ENCODE results near the gene SLC8B1. TPM values are rescaled to one million over a fixed set of nuclear protein-coding genes. Genes with fewer than 3 reads are reported as not detected.

SLC8B1 gene
- total and polyA plus RNA-seq, 8 donors: 13.0 to 39.1 (median 19.7) TPM

- FAIRE-seq: no peak
- WGBS, 2 donors: 75 to 81% methylated on average over 7 of the region's 7 CpGs
These were observed 30.9 kb upstream of the SLC8B1 start for GRCh38 chr12:113365639-113366395.

GRCh38 chr12:113364698-113365097 lies 29.8 kb upstream of the SLC8B1 start:
- ATAC-seq (no peak), DNase-seq (no peak), FAIRE-seq (no peak)
- no peak overlapping the region for H3K27ac ChIP-seq
- no peak overlapping the region for H3K4me3 ChIP-seq
- 85 to 89% methylated on average over 5 of the region's 5 CpGs for WGBS, 2 donors
- H3K9me3 ChIP-seq: no peaks in the 10 kb centered on the region
- H3K36me3 ChIP-seq: no peaks in the 10 kb centered on the region
- H3K27me3 ChIP-seq: no peaks in the 10 kb centered on the region
- TF ChIP-seq CTCF (IDR thresholded peaks at IDR 0.05): no peak
- peaks cover 0 to 4% (median 0%) of the 10 kb centered on the region in 3 donors for H3K4me1 ChIP-seq
- intact Hi-C loops (cut with DNase I): no loop called here

More at GRCh38 chr12:113365639-113366395, 30.9 kb upstream of the SLC8B1 start:
- intact Hi-C loops (cut with DNase I): no loop called here
- Histone ChIP-seq H3K27me3 (no peaks in the 10 kb centered on the region), H3K9me3 (no peaks in the 10 kb centered on the region), H3K27ac (no peak overlapping the region), H3K36me3 (no peaks in the 10 kb centered on the region), H3K4me3 (no peak overlapping the region), H3K4me1 (no peaks in the 10 kb centered on the region)
- DNase-seq (no peak), ATAC-seq (no peak)
- no peak for TF ChIP-seq CTCF (IDR thresholded peaks at IDR 0.05)

DNA sequence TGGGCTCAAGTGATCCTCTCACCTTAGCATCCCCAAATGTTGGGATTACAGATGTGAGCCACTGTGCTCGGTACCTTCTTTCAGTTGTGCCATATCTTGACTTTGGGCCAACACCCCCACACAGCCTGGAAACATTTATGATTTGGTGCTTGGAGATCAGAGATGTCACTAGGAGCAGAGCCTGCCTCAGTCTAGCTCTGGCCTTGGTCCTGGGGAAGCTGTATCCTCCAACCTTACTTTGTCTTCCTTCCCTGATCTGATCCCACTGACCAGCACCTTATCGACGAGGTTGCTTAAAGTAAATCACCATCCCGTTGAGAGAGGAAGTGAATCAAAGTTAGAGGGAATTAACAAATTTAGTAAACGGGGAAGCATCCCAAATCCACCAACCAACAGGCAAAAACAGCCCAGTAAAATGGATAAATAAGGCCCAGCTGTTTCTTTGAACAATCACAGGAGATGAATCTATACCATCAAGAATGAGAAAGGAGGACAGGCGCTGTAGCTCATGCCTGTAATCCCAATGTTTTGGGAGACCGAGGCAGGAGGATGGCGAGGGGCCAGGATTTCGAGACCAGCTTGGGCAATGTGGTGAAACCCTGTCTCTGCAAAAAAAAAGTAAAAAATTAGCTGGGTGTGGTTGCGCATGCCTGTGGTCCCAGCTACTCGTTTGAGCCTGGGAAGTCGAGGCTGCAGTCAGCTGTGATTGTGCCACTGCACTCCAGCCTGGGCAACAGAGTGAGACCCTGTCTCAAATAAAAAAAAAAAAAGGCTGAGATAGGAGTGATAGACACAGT lies 26.9 kb upstream of the SLC8B1 start:
- ATAC-seq (no peak), FAIRE-seq (no peak), DNase-seq (no peak)
- TF ChIP-seq CTCF (IDR thresholded peaks at IDR 0.05): no peak
- Histone ChIP-seq H3K27ac (no peak overlapping the region), H3K4me1 (peaks cover 3 to 17% (median 10%) of the 10 kb centered on the region in 3 donors), H3K4me3 (no peak overlapping the region), H3K9me3 (no peaks in the 10 kb centered on the region), H3K27me3 (no peaks in the 10 kb centered on the region), H3K36me3 (no peaks in the 10 kb centered on the region)
- WGBS, 2 donors: 81 to 85% methylated on average over 12 of the region's 12 CpGs
- intact Hi-C loops (cut with DNase I): no loop called here

DNA sequence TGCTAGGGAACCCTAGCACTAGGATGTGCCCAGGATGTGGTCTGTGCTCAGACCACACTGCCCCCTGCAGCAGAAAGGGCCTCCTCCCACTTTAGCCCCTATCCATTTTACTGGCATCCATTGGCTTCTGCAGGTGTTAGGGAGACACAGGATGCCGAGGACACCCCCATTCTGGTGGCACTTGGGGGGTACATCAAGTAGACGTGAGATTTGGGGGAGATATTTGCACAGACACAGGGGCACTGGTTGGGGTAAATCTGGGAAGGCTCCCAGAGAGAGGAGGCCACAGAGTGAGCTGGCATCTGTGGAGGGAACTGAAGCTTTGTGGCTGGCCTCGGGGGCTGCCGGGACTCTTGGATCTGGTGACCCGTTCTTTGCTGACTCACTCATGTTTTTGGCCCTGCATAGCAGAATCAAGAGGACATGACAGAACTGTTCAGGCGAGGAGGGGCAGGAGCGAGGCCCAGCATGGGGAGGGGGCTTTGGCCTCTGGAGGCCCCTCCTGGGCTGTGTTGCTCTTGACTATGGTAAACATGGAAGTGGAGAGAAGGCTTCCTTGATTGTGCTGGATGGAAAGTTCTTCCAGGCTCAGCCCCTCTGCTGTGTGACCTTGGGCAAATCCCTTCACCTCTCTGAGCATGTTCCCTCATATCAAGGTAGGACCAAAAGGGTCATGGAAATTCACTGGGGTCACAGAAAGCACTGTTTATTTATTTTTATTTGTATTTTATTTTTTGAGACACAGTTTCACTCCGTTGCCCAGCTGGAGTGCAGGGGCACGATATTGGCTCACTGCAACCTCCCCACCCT lies 25.2 kb upstream of the SLC8B1 start:
- no peak for FAIRE-seq

More for the DNA sequence above, 25.2 kb upstream of the SLC8B1 start:
- no peak for DNase-seq
- peak overlapping the region in 1 of 4 donors; percentile 55 for H3K4me3 ChIP-seq
- no peak overlapping the region for H3K27ac ChIP-seq
- ATAC-seq: no peak
- no peaks in the 10 kb centered on the region for H3K9me3 ChIP-seq
- H3K4me1 ChIP-seq: peaks cover 3 to 23% (median 13%) of the 10 kb centered on the region in 3 donors
- no peaks in the 10 kb centered on the region for H3K27me3 ChIP-seq
- TF ChIP-seq CTCF (IDR thresholded peaks at IDR 0.05): no peak
- H3K36me3 ChIP-seq: no peaks in the 10 kb centered on the region
- intact Hi-C loops (cut with DNase I): no loop called here
- 63 to 69% methylated on average over 9 of the region's 9 CpGs for WGBS, 2 donors
